Gastrocnemius medialis (tissue), 4 donors: Measurements from ENCODE around the gene KEL.

Experiments
- CTCF ChIP-seq, 5 experiments: fragments of 450-650 bp in 3 of 5; fragments of 200-600 bp in 2 of 5; sonication (generic) in 2 of 5; IDR thresholded peaks in 4 of 5; conservative IDR thresholded peaks in 1 of 5; 1 replicate in 4 of 5; 2 replicates in 1 of 5; pipeline ENCODE4 v1.5.1; 2016 to 2019; ENCODE audit warnings: antibody characterized with exemption in 5 of 5, mild to moderate bottlenecking in 3 of 5, moderate library complexity in 3 of 5
- POLR2A ChIP-seq, 2 donors: fragments of 450-650 bp; IDR thresholded peaks; one replicate each; pipeline ENCODE4 v1.6.1; 2017; ENCODE audit warnings: antibody characterized with exemption in 2 of 2, mild to moderate bottlenecking in 2 of 2, moderate library complexity in 2 of 2

- TF ChIP-seq CTCF (IDR thresholded peaks at IDR 0.05 in 4 of 5, conservative IDR thresholded peaks at IDR 0.05 in 1 of 5) (no peak), POLR2A (IDR thresholded peaks at IDR 0.05) (no peak)
Observed at GRCh38 chr7:142899661-142900060, 62.5 kb downstream of the KEL start.
